ENCODE measurements around the gene PGC.

The PGC gene

GRCh38 chr6:41691426-41692079, 55.6 kb downstream of the PGC start:
- no peaks in the 10 kb centered on the region for H3K27me3 Mint-ChIP-seq
- no peak overlapping the region for H3K27ac Mint-ChIP-seq
- peaks cover 63% of the 10 kb centered on the region for H3K36me3 Mint-ChIP-seq (ENCODE audit: low read depth)
- peaks cover 12% of the 10 kb centered on the region for H3K4me1 Mint-ChIP-seq (ENCODE audit: low read depth)
- H3K9me3 Mint-ChIP-seq, result no peaks in the 10 kb centered on the region
- intact Hi-C loops (cut with micrococcal nuclease), result no loop called here
- no peak overlapping the region for H3K4me3 Mint-ChIP-seq

GRCh38 chr6:41690541-41691330, 56.5 kb downstream of the PGC start:
- H3K27me3 Mint-ChIP-seq, result no peaks in the 10 kb centered on the region
- intact Hi-C loops (cut with micrococcal nuclease), result no loop called here
- H3K4me3 Mint-ChIP-seq, result no peak overlapping the region
- H3K27ac Mint-ChIP-seq, result no peak overlapping the region
- peaks cover 12% of the 10 kb centered on the region for H3K4me1 Mint-ChIP-seq (ENCODE audit: low read depth)
- H3K36me3 Mint-ChIP-seq (ENCODE audit: low read depth), result peaks cover 71% of the 10 kb centered on the region
- H3K9me3 Mint-ChIP-seq, result no peaks in the 10 kb centered on the region

DNA sequence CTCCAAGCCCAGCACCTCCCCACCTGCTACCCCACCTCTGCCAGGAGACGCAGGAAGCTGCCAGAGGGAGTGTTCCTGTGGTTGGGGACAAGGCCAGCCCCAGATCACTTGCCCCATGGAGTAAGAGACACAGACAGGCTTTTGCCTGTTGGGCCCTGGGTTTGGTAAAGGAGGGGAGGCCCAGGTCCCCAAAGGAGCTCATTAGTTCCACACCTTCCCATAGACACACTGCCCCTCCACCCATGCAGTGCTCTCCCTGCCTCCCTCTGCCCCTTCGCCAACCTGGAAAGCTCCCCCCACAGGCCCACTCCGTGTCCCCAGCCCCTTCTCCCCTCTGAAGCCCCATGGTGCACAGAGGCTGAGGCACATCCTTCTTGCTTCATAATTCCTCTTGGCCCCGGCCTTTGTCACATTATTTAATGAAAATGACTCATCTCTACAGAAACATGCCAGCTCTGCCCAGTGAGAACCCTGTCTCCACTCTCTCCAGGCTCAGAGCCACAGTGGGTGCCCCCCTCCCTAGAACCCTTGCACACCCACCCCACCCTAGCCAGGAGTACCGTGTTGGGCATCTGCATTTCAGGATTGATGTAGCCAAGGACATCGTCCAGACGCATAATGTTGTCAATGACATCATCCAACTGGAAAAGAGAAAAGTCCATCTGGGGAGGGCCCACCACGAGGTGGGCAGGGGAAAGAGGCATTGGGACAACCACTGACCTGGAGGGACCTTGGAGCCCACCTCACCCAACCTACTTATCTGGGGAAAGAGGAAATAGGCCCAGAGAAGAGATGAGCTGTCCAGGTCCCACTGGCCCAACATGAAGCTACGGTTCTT, 57.8 kb downstream of the PGC start:
- intact Hi-C loops (cut with micrococcal nuclease), result no loop called here
- H3K4me1 Mint-ChIP-seq (ENCODE audit: low read depth), result peaks cover 6% of the 10 kb centered on the region
- no peaks in the 10 kb centered on the region for H3K27me3 Mint-ChIP-seq
- no peak overlapping the region for H3K4me3 Mint-ChIP-seq
- H3K9me3 Mint-ChIP-seq, result no peaks in the 10 kb centered on the region
- peaks cover 77% of the 10 kb centered on the region for H3K36me3 Mint-ChIP-seq (ENCODE audit: low read depth)
- H3K27ac Mint-ChIP-seq, result no peak overlapping the region

GRCh38 chr6:41688256-41688965, 58.8 kb downstream of the PGC start:
- peaks cover 81% of the 10 kb centered on the region for H3K36me3 Mint-ChIP-seq (ENCODE audit: low read depth)
- no peaks in the 10 kb centered on the region for H3K27me3 Mint-ChIP-seq

GRCh38 chr6:41687501-41688175, 59.6 kb downstream of the PGC start:
- intact Hi-C loops (cut with micrococcal nuclease), result no loop called here
- Mint-ChIP-seq H3K27ac (no peak overlapping the region), H3K4me1 (ENCODE audit: low read depth) (peaks cover 14% of the 10 kb centered on the region), H3K9me3 (no peaks in the 10 kb centered on the region), H3K27me3 (no peaks in the 10 kb centered on the region), H3K36me3 (ENCODE audit: low read depth) (peaks cover 81% of the 10 kb centered on the region), H3K4me3 (no peak overlapping the region)

More at GRCh38 chr6:41688256-41688965, 58.8 kb downstream of the PGC start:
- intact Hi-C loops (cut with micrococcal nuclease), result no loop called here
- H3K27ac Mint-ChIP-seq, result no peak overlapping the region
- H3K4me3 Mint-ChIP-seq, result no peak overlapping the region
- H3K4me1 Mint-ChIP-seq (ENCODE audit: low read depth), result peaks cover 8% of the 10 kb centered on the region
- H3K9me3 Mint-ChIP-seq, result no peaks in the 10 kb centered on the region

Measured in dendritic cell treated with granulocyte-macrophage colony-stimulating factor and Interleukin-4, amounts not matched to agents 40 ng/mL and 50 ng/mL, for 4 days (primary cell).